HG03196 (cell line): Measurements from ENCODE around the gene DET1.
"Not testable (repeated sequence)": the region's sequence is repeated elsewhere in the genome, so short reads cannot be mapped to it uniquely, and the experiment has no call there.

Experiments
- ATAC-seq: cut with Tn5 transposase; IDR thresholded peaks from one replicate; pipeline ENCODE4 v1.9.1; 2021; ENCODE audit not compliant: unreplicated experiment

DET1 gene

GRCh38 chr15:88498996-88499395 lies 47.5 kb downstream of the DET1 start:
- no peak for ATAC-seq

GRCh38 chr15:88497109-88497765 lies 49.2 kb downstream of the DET1 start:
- no peak for ATAC-seq

GRCh38 chr15:88493844-88494243 lies 52.6 kb downstream of the DET1 start:
- no peak for ATAC-seq

- ATAC-seq = no peak
These were observed 55.3 kb downstream of the DET1 start for GRCh38 chr15:88491158-88491557.

- no peak for ATAC-seq
These were observed 56.4 kb downstream of the DET1 start for GRCh38 chr15:88490036-88490435.

GRCh38 chr15:88489321-88489720 lies 57.2 kb downstream of the DET1 start:
- no peak for ATAC-seq

- no peak for ATAC-seq
These were observed 58.5 kb downstream of the DET1 start for GRCh38 chr15:88487796-88488523.

GRCh38 chr15:88487178-88487795 lies 59.2 kb downstream of the DET1 start:
- ATAC-seq = no peak

- ATAC-seq = no peak
These were observed 61.7 kb downstream of the DET1 start for GRCh38 chr15:88484682-88485331.

GRCh38 chr15:88482263-88482662 lies 64.2 kb downstream of the DET1 start:
- no peak for ATAC-seq

GRCh38 chr15:88480981-88481380 lies 65.5 kb downstream of the DET1 start:
- no peak for ATAC-seq

GRCh38 chr15:88479169-88479568 lies 67.3 kb downstream of the DET1 start:
- ATAC-seq = no peak

GRCh38 chr15:88477904-88478303 lies 68.6 kb downstream of the DET1 start:
- no peak for ATAC-seq

- no peak for ATAC-seq
These were observed 69.4 kb downstream of the DET1 start for GRCh38 chr15:88477126-88477525.

- no peak for ATAC-seq
These were observed 69.8 kb downstream of the DET1 start for GRCh38 chr15:88476635-88477060.

GRCh38 chr15:88473661-88474293 lies 72.7 kb downstream of the DET1 start:
- not testable (repeated sequence) for ATAC-seq

GRCh38 chr15:88472225-88472624 lies 74.3 kb downstream of the DET1 start:
- no peak for ATAC-seq

GRCh38 chr15:88470625-88471372 lies 75.7 kb downstream of the DET1 start:
- ATAC-seq = no peak

GRCh38 chr15:88469321-88469720 lies 77.2 kb downstream of the DET1 start:
- ATAC-seq = no peak

GRCh38 chr15:88468721-88469120 lies 77.8 kb downstream of the DET1 start:
- ATAC-seq = not testable (repeated sequence)
